GM19467 (cell line): ENCODE measurements around the gene SKI.

Source experiments
- ATAC-seq: cut with Tn5 transposase; IDR thresholded peaks from one replicate; pipeline ENCODE4 v1.9.1; 2021; ENCODE audit warnings: mild to moderate bottlenecking, moderate library complexity; ENCODE audit not compliant: unreplicated experiment

SKI gene

GRCh38 chr1:2335721-2336455 lies 107.8 kb downstream of the SKI start:
- ATAC-seq: no peak

- no peak for ATAC-seq
Observed at GRCh38 chr1:2336499-2336898, 108.4 kb downstream of the SKI start.

GRCh38 chr1:2337081-2337480 lies 109.0 kb downstream of the SKI start:
- no peak for ATAC-seq

GRCh38 chr1:2337501-2337900 lies 109.4 kb downstream of the SKI start:
- no peak for ATAC-seq

- ATAC-seq: no peak
Observed at GRCh38 chr1:2339206-2340085, 111.3 kb downstream of the SKI start.

- ATAC-seq: no peak
Observed at GRCh38 chr1:2340086-2340917, 112.2 kb downstream of the SKI start.

GRCh38 chr1:2340918-2341254 lies 112.8 kb downstream of the SKI start:
- no peak for ATAC-seq

GRCh38 chr1:2341706-2342383 lies 113.7 kb downstream of the SKI start:
- ATAC-seq: no peak

GRCh38 chr1:2342384-2343022 lies 114.4 kb downstream of the SKI start:
- no peak for ATAC-seq

GRCh38 chr1:2343023-2343935 lies 115.2 kb downstream of the SKI start:
- ATAC-seq: no peak

- no peak for ATAC-seq
Observed at GRCh38 chr1:2344121-2344681, 116.1 kb downstream of the SKI start.

- no peak for ATAC-seq
Observed at GRCh38 chr1:2344744-2345296, 116.7 kb downstream of the SKI start.

GRCh38 chr1:2345297-2346075 lies 117.4 kb downstream of the SKI start:
- ATAC-seq: no peak

- no peak for ATAC-seq
Observed at GRCh38 chr1:2346691-2347408, 118.7 kb downstream of the SKI start.

GRCh38 chr1:2347409-2347785 lies 119.3 kb downstream of the SKI start:
- ATAC-seq: no peak

- no peak for ATAC-seq
Observed at GRCh38 chr1:2347896-2348295, 119.8 kb downstream of the SKI start.
